Ishikawa (cell line): ENCODE data around the gene CGN.

ENCODE experiments used
- CEBPB ChIP-seq: IDR thresholded peaks from 2 replicates; pipeline ENCODE4 v1.6.1; 2012
- CREB1 ChIP-seq: IDR thresholded peaks from 2 replicates; pipeline ENCODE4 v1.6.1; 2012; ENCODE audit warnings: low read depth
- EGR1 ChIP-seq: IDR thresholded peaks from 2 replicates; pipeline ENCODE4 v1.6.1; 2012
- EP300 ChIP-seq: IDR thresholded peaks from 2 replicates; pipeline ENCODE4 v1.6.1; 2012; ENCODE audit warnings: borderline replicate concordance
- FOXM1 ChIP-seq: IDR thresholded peaks from 2 replicates; pipeline ENCODE4 v1.6.1; 2012; ENCODE audit warnings: low read depth, borderline replicate concordance
- NFIC ChIP-seq: IDR thresholded peaks from 2 replicates; pipeline ENCODE4 v1.6.1; 2012
- RAD21 ChIP-seq: IDR thresholded peaks from 2 replicates; pipeline ENCODE4 v1.6.1; 2012; ENCODE audit warnings: low read depth
- TAF1 ChIP-seq: IDR thresholded peaks from 2 replicates; pipeline ENCODE4 v1.6.1; 2012; ENCODE audit warnings: low read depth, mild to moderate bottlenecking
- TCF12 ChIP-seq: IDR thresholded peaks from 2 replicates; pipeline ENCODE4 v1.6.1; 2012; ENCODE audit warnings: low read depth
- TEAD4 ChIP-seq: IDR thresholded peaks from 2 replicates; pipeline ENCODE4 v1.6.1; 2012
- USF1 ChIP-seq: IDR thresholded peaks from 2 replicates; pipeline ENCODE4 v1.6.1; 2012
- YY1 ChIP-seq: IDR thresholded peaks from 2 replicates; pipeline ENCODE4 v1.6.1; 2012; ENCODE audit warnings: low read depth
- ZBTB7A ChIP-seq: IDR thresholded peaks from 2 replicates; pipeline ENCODE4 v1.6.1; 2012; ENCODE audit warnings: low read depth
- TF ChIP-seq, protein P1 (sequence below): IDR thresholded peaks from 2 replicates; pipeline ENCODE4 v1.6.1; 2012
- TF ChIP-seq, protein P2 (sequence below): IDR thresholded peaks from 2 replicates; pipeline ENCODE4 v1.6.1; 2012; ENCODE audit warnings: low read depth, mild to moderate bottlenecking

Gene CGN

GRCh38 chr1:151474745-151475144 lies 36.4 kb upstream of the CGN start:
- TF ChIP-seq TAF1 (no peak), EP300 (no peak), TCF12 (no peak), ZBTB7A (no peak), EGR1 (no peak), NFIC (no peak), FOXM1 (no peak), CEBPB (no peak), CREB1 (no peak)
- TF ChIP-seq, protein P1, sequence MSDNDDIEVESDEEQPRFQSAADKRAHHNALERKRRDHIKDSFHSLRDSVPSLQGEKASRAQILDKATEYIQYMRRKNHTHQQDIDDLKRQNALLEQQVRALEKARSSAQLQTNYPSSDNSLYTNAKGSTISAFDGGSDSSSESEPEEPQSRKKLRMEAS, result no peak
- TF ChIP-seq, protein P2, sequence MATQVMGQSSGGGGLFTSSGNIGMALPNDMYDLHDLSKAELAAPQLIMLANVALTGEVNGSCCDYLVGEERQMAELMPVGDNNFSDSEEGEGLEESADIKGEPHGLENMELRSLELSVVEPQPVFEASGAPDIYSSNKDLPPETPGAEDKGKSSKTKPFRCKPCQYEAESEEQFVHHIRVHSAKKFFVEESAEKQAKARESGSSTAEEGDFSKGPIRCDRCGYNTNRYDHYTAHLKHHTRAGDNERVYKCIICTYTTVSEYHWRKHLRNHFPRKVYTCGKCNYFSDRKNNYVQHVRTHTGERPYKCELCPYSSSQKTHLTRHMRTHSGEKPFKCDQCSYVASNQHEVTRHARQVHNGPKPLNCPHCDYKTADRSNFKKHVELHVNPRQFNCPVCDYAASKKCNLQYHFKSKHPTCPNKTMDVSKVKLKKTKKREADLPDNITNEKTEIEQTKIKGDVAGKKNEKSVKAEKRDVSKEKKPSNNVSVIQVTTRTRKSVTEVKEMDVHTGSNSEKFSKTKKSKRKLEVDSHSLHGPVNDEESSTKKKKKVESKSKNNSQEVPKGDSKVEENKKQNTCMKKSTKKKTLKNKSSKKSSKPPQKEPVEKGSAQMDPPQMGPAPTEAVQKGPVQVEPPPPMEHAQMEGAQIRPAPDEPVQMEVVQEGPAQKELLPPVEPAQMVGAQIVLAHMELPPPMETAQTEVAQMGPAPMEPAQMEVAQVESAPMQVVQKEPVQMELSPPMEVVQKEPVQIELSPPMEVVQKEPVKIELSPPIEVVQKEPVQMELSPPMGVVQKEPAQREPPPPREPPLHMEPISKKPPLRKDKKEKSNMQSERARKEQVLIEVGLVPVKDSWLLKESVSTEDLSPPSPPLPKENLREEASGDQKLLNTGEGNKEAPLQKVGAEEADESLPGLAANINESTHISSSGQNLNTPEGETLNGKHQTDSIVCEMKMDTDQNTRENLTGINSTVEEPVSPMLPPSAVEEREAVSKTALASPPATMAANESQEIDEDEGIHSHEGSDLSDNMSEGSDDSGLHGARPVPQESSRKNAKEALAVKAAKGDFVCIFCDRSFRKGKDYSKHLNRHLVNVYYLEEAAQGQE, result no peak

- TF ChIP-seq EGR1 (no peak), TEAD4 (no peak), CREB1 (no peak), YY1 (no peak), TAF1 (no peak), EP300 (no peak), CEBPB (no peak), TCF12 (no peak), RAD21 (no peak), USF1 (no peak), NFIC (no peak), FOXM1 (no peak), ZBTB7A (no peak)
- TF ChIP-seq, protein P2, result no peak
- TF ChIP-seq, protein P1, result no peak
Observed at GRCh38 chr1:151475175-151475574, 36.0 kb upstream of the CGN start.

- TF ChIP-seq CEBPB, result no peak
Observed at GRCh38 chr1:151476083-151476482, 35.1 kb upstream of the CGN start.

GRCh38 chr1:151477066-151477465 lies 34.1 kb upstream of the CGN start:
- TF ChIP-seq NFIC, result no peak
- TF ChIP-seq RAD21, result no peak
- no peak for TF ChIP-seq TEAD4
- no peak for TF ChIP-seq FOXM1
- TF ChIP-seq USF1, result no peak
- TF ChIP-seq EP300, result no peak
- TF ChIP-seq TCF12, result no peak
- TF ChIP-seq CEBPB, result no peak
- no peak for TF ChIP-seq ZBTB7A
- no peak for TF ChIP-seq TAF1
- no peak for TF ChIP-seq YY1
- TF ChIP-seq, protein P1, result no peak
- TF ChIP-seq, protein P2, result no peak
- no peak for TF ChIP-seq CREB1
- TF ChIP-seq EGR1, result no peak
